ENCODE measurements around the gene LCN9.
"Not testable (repeated sequence)": the region's sequence is repeated elsewhere in the genome, so short reads cannot be mapped to it uniquely, and the experiment has no call there.

Gene LCN9

DNA sequence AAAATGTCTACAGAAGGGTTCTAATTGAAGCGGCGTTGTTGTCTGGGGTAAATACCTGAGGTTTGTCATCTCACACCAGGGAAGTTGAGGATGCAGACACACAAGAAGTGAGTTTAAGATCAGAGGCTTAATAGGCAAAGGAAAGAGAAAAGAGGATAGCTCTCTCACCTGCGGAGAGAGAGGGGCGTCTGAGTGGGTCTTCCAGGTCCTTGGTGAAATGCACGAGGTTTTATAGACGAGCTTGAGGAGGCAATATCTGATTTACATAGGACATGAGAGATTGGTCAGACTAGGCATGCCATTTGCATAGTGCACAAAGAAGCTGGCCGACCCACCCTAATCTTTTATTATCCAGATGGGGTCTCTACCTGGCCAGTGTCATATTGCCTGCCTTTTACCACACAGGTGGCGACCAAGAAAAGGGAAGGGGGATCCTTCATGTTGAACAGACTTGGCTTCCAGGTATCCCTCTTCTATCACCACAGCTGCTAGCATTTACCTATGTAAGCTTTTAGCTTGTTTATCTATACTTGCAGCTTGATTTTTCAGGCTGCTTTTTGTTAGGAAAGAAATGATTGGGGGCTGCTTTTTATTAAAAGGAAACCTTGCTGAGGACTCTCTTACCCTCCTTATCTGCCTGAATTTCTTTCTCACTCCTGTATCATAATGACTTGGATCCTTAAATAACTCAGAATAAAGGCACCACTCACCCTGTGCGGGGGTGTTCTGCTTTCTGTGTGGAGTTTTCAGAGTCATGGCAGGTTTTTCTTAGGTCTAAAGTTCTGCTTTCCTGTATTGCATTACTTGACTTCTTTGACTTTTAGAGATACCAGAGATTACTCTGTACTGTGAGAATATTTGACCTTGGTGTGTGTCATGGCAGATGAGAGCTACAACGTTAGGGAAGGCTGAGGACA, 14.4 kb upstream of the LCN9 start:
- no peak for DNase-seq

DNA sequence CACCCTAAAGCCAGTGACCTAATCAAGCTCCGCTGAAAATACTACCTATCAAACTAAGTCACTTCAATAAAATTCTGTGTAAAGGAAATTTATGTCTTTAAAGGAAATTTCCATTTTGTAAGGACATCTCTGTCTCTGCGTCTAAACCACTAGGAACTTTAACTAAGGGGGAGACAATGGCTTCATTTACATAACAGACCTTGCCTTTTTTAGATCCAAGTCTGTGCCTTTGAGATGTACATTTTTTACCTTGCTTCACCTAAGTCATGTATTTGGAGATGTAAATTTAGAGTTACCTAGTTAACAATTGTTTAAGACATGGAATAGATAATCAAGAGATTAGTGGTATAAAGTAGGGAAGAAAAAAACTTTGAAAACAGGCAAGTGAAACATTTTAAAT, 13.6 kb upstream of the LCN9 start:
- DNase-seq: no peak

DNA sequence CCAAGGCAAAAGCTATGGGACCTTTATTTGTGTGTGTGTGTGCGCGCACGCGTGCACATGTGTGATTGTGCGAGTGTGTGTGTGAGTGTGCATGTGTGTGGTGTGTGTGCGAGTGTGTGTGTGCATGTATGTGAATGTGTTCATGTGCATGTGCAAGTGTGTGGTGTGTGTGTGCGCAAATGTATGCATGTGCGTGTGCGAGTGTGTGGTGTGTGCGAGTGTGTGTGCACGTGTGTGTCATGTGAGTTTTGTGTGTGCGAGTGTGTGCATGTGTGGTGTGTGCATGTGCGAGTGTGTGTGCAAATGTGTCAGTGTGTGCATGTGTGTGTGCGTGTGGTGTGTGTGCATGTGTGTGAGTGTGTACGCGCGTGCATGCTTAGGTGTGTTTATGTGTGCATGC, 12.7 kb upstream of the LCN9 start:
- DNase-seq: no peak

DNA sequence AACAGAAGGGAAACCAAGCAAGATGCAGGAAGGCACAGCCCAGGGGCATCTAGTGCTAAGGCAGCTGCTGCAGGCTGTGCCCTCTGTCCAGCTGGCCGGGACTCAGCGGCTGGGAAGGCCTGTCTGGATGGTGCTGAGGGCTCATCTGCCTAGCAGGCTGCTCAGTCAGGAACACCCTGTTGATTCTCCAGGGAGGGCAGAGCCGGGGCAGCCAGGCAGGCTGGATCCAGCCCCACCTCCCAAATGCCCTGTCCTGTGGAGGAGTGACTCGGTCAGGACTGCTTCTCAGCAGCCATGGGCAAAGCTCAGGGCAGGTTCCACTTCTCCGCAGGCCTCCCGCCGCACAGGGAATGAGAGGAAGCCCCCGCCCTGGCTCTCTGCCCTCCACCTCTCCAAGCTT, 7.8 kb upstream of the LCN9 start:
- DNase-seq: no peak

DNA sequence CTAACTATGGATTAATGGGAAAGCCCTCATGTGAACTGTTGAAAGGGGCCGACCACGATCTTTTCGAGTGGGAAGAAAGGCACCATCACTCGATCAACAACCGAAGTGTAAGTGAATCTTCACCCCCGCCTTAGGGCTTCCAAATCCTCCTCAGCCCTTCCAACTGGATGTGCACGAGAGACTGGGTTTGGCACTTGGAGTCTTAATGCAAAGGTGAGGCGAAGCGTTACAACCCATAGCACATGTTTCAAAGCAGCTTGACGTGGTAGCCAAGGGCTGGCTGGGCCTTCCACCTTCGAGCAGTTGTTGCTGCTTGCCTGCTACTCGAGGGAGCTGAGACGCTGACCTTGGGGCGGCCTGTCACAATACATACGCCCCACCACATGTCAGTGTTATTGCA, 5.7 kb upstream of the LCN9 start:
- DNase-seq: no peak

DNA sequence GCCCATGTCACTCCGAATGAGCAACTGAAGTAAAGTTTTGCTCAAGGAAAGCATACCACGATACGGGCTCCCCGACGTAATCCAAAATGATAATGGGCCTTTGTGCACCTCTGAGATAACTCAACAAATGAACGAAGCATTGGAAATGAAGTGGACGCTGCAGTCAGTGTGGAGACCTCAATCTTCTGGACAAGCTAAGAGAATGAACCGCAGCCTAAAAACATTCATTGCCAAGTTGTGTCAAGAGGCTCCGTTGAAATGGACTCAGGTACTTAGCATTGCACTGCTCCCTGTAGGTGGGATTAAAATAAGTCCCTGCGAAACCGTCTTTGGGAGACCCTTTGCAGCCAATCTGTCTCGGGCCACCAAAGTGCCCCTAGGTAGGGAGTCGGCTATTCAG, 3.9 kb upstream of the LCN9 start:
- DNase-seq: no peak

DNA sequence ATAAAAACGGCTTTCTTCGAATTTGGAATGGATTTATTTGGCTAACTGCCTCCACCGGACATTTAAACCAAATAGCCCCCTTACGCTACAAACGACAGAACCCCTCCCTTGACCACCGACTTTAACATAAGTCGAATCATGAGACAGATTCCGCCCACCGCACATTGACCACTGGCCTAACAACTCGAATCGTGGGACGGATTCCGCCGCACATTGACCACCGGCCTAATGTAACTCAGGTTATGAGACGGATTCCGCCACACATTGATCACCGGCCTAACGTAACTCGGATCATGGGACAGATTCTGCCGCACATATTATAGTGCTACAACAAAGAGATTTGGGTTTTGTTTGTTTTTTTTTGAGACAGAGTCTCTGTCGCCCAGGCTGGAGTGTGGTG, 2.7 kb upstream of the LCN9 start:
- no peak for DNase-seq

DNA sequence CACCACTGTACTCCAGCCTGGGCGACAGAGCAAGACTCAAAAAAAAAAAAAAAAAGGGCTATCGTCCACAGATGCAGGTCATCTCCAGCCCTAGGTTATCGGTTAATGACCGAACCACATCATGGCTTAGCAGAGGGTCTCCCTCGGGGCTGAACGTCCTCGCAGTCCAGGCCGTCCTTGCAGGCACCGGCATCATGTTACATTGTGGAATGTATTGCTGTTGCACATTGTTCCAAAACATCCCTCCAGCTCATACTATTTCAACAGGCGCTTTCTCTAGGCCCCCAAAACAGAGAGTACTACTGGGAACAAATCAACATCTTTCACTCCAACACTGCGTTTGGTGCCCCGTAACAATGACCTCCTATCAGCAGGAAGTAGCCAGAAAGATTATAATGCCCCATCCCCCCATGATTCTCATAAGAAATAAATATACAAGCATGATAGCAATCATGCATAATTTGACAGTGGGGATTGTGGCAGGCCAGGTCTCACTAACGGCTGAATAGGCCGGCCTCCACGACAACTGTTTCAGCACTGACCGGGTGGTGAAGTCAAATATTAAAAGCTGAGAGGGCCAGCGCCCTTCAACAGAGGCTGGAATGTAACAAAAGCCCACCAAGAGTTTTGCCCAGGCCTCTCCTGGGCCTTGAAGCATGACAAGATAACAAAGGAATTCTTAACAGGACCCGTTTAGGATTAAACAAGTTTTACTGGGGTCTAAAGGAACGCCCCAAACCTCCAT, 1.1 kb upstream of the LCN9 start:
- no peak for DNase-seq

DNA sequence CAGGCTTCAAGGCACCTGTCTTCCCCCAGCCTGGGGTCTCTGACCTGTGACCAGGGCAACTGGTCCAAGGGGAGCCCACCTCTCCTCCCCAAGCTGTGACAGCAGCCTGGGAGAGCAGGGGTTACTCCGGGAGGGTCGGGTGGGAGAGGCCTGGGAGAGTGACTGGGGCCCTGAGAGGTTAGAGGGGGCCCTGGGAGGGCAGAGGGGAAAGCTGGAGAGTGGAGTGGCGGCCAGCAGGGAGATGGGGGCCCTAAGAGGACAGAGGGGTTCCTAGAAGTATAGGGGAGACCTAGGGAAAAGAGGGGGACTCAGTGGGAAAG, 302 bp downstream of the LCN9 start:
- DNase-seq: no peak

DNA sequence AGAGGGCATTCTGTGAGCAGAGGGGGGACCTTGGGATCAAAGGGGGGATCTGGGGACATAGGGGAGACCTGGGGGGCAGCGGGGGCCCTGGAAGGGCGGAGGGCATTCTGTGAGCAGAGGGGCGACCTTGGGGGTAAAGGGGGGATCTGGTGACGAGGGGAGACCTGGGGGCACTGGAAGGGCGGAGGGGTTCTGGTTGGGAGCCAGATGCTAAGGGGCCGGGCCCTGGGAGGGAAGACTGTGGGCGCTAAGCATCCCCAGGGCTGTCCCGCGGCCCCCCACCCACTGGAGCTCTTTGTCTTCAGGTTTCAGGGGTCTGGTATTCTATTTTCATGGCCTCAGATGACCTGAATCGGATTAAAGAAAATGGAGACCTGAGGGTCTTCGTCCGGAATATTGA, 748 bp downstream of the LCN9 start:
- no peak for DNase-seq

DNA sequence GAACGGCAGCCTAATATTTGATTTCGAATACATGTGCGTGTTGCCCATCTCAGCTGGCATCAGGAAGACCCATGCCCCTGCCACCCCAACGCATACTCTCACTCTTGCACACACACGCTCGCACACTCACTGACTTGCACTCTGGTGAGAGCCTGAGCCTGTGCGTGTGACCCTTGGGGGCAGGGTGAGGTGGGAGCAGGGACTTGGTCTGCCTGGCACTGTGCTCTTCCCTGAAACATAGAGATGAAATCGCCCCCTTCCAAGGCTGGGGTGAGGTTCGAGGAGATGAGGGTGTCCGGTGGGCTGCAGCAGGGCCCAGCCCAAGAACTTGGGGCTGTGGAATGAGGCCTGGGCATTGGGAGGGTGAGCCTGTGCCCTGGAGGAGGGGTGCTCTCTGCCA, 1.2 kb downstream of the LCN9 start:
- DNase-seq: no peak

DNA sequence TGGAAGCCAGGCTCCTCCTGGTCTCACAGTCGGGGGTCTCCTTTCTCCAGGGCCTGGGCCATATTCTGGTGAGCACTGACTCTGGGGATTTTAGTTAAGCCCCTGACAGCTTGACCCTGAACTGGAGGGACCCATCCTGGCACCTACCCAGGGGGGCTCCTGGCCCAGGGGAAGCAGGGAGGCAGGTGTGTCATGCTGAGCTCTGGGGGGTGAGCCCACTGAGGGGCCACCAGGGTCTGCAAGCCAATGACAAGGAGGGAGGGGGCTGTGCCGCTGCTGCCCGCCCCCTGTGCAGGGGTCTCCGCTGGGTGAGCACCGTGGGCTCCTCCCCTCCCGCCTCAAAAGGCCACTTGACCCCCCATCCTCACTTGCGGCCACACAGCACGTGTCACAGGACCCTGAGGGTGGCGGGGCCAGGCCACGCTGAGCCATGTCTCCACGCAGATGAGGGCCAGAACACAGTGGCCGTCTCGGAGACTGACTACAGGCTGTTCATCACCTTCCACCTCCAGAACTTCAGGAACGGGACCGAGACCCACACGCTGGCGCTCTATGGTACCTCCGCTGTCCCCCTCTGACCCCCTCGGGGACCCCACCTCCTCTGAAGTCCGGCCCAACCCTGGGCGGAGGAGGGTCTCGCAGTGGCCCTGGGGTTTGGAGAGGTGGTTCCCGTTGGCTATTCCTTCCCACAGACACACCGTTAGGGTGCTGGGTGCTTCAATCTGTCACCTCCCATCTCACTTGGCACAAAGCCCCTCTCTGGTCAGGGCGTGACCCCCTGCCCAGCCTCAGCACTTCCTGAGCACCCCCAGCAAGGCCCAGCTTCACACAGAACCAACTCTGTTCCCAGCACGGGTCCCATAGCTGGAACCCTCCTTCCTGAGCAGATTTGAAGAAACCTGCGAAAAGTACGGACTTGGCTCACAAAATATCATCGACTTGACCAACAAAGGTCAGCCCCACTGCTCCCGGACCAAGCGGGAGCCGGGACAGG, 2.0 kb downstream of the LCN9 start:
- DNase-seq: no peak

DNA sequence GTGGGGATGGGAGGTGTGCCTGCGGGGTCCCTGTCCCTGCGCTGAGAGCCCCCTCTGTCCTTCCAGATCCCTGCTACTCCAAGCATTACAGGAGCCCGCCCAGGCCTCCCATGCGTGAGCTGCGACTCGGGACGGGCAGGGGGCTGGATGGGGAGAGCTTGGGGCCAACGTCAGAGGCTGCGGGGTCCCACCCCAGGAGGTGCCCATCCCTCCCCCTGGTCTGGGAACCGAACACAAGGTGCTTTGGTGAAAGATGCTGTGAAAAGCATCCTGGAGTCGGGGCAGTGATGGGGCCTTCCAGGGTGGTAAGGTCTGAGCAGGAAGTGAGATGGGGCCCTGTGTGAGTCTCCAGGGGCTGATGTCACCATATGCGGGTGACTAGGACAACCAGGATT, 2.7 kb downstream of the LCN9 start:
- no peak for DNase-seq

DNA sequence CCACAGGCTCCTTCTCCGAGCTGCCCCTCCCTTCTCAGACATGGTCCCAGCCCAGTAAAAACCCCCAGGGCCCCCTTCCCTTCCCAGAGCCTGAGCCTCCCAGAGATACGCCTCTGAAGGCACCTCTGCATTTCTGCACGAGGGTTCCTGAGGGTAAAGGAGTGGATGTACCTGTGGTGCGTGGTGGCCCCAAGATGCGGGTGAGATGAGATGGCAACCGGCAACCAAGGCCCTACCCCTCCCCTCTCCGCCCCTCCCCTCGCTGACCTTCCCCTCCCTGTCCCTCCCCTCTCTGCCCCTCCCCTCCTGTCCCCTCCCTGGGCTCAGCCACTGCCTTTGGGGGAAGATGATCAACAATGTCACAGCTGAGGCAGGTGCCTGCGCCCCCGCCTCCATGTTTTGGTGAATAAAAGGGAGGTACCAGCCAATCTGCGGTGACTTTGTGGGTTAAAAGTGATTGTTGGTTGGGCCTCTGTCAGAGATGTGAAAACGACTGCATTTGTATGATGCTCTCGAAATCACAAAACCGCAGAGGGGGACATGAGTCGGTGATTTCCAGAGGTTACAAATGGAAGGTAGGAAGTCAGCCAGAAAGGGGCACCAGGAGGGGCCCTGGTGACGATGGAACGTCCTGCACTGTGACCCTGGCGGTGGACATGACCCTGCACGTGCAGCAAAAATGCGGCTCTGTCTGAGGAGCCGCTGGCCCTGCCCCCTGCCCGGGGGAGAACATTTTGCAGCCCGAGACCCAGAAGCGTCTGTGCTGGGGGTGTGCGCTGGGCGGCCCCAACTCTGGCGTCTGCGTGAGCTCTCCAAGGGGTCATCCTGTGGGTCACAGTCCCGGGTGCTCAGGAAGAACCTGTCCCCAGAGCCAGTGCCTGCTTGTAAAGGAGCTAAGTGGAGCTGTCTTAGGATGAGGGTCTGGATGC, 3.7 kb downstream of the LCN9 start:
- DNase-seq: no peak

DNA sequence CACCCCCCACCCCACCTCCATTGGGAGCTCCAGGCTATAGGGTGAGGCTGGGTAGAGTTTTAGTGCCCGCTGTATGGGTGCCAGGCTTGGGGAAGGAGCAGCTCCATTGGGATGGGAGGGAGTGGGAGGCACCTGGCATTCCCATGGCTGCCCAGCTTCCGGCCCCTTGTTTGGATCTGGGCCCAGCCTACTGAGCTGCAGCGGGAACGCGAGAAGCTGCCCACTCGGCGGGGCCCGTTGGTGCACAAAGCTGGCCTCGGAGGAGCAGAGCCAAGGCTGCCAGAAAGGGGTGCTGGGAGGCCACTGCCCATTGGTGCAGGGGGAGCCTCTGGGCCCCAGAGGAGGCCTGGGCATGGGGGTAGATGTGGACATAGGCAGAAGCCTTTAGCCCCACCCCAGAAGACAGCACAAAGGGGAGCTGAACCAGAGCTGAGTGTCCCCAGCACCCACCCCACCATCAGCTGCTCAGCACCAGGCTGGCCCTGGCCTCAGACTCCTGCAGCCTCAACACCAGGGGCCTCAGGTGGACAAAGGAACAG, 4.4 kb downstream of the LCN9 start:
- DNase-seq: no peak

DNA sequence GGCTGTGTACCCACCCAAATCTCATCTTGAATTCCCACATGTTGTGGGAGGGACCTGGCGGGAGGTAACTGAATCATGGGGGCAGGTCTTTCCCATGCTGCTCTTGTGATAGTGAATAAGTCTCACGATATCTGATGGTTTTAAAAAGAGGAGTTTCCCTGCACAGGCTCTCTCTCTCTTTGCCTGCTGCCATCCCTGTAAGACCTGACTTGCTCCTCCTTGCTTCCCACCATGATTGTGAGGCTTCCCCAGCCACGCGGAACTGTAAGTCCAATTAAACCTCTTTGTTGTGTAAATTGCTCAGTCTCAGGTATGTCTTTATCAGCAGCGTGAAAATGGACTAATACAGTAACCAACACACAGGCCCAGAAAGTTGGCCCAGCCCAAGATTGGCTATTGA, 5.9 kb downstream of the LCN9 start:
- DNase-seq: not testable (repeated sequence)

DNA sequence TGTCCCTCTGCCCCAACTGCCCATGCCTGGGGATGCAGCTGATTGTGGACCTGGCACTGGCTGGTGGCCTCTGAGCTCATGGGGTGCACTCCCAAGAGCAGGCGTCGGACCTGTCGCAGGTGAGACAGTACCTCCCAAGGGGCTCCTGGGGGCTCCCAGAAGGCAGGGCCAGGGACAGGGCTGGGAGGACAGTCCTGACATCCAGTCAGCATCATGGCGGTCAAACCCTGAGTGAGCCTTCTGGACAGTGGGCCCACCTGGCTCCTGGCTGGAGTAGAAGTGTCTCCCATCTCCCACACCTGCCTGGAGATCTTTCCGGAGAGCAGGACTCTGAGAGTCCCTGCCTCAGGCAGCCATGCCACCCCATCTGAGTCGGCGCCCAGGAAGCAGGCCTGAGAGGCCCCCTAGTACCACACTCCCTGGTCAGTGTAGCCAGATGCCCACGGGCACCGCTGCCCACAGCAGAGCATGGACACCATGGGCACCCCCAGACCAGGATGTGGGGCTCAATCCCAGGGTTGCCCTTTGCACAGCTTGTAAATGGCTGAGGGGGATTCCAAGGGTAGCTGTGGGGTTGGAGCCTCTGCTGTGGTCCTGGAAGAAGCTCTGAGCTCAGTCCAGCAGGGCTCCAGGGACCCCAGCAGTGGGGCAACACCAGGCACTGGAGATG, 6.6 kb downstream of the LCN9 start:
- no peak for DNase-seq

DNA sequence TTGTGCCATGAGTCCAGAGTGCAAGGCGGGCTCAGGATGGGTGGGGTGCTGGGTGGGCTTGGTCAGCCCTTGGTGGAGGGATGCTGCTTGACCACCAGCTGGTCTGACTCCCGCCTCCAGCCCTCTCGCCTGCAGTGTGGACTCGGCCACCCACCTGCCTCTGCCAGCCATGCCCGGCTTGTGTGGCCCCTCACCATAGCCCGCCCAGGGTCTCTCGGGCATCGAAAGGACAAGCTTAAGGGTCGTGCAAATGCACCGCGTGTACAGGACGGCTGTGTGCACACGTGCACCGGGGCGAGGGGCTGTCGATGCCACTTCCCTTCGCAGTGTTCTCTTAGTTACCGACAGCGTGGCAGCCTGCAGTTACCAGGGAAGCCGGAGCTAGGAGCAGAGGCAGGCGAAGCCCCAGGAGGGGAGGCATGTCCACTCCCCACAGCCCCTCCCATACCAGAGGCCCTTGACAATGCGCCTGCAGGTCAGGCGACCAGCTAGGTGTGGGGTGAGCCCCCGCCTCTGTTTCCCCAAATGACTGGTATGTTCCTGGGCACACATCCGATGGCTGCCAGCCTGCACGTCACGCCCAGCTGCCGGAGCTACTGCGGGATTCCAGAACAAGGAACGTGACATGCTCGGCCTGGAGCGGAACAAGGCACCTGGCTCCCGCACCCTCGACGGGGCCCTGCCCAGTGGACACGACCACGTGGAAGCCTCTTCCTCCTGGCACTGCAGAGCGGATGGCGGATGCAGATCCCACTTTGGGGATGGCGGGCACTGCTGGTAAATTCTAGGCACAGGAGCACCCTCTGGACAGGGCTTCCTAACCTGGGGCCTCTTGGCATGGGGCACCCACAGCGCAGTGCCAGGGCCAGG, 7.8 kb downstream of the LCN9 start:
- no peak for DNase-seq

DNA sequence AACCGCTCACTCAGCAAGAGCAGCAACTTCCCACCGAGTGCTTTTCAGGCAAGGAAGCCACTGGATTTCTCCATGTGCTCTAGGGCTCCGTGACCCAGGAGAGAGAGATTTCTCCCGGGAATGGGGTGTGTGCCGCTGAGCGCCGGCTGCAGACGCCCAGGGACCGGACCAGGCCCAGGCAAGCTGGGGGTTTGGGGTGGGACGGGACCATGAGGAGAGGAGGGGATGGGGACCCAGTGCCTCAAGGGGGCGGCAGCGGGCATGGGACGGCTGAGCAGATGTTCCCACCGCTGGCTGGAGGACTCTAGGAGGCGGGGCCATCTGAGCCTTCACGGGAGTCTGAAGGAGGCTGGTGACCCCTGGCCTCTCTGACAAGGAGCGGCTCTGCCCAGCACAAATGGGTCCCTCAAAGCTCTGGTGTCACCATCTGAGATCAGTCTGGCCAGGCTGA, 8.5 kb downstream of the LCN9 start:
- DNase-seq: no peak

DNA sequence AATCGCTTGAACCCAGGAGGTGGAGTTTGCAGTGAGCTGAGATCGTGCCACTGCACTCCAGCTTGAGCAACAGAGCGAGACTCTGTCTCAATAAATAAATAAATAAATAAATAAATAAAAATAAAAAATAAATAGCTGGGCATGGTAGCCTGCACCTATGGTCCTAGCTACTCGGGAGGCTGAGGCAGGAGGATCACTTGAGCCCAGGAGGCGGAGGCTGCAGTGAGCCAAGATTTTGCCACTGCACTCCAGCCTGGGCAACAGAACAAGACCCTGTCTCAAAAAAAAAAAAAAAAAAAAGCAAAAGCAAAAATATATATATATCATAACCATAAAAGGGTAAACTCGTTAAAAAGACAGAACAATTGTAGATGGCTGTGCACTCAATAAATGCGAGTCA, 9.7 kb downstream of the LCN9 start:
- DNase-seq: not testable (repeated sequence)
